Skin epidermis (tissue), 12 donors: ENCODE results near the gene BTBD1.
A peak's percentile ranks its signal among the peaks of the same experiment; 100 is the strongest.

Experiments used
- H3K27ac ChIP-seq, 21 experiments: fragments of 200-600 bp; sonication (generic) in 11 of 21; one replicate each; pipeline ENCODE4 v1.5.0; 2020; ENCODE audit warnings: mild to moderate bottlenecking in 3 of 21, inconsistent platforms in 2 of 21, moderate library complexity in 2 of 21
- H3K4me3 ChIP-seq, 7 experiments: fragments of 200-600 bp; sonication (generic) in 2 of 7; one replicate each; pipeline ENCODE4 v1.5.0; 2020; ENCODE audit warnings: inconsistent platforms in 2 of 7, mild to moderate bottlenecking in 2 of 7, moderate library complexity in 1 of 7

Gene BTBD1

DNA sequence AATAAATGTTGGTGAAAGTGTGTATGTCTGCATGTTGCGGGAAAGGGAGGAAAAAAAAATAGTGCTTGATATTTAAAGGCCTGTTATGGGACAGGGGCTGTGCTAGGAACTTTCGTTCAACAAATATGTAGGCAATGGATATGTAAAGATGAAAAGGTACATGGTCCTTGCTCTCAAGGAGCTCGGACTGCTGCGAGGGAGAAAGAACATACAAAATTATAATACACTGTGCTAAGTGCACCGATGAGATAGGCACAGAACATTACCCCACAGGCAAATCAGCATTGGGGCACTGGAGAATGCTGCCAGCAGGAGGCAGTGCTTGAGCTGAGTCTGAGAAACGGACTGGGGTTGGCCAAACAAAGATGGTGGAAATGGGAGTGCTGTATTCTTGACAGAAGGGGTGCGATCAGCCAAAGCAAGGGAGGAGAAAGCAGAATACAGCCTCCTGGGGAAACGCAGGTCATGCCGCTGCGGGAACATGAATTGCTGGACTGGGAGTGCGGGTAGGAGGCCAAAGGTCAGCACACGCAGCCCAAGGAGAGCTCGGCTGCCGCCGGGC lies 56.3 kb downstream of the BTBD1 start:
- peak overlapping the region; percentile 68 to 96 (median 89) for H3K27ac ChIP-seq
- peak overlapping the region; percentile 86 to 100 (median 98) for H3K4me3 ChIP-seq

DNA sequence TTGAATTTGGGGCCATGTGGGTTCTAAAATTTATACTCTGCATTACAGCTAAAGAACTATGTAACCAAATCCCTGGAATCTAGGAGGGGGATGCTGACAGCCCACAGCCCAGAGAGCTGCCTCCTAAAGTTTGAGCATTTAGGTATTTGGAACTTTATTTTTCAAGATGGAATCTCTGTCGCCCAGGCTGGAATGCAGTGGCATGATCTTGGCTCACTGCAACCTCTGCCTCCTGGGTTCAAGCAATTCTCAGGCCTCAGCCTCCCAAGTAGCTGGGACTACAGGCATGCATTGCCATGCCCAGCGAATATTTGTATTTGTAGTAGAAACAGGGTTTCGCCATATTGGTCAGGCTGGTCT lies 66.4 kb downstream of the BTBD1 start:
- peak overlapping the region in 1 of 7 experiments; percentile 34 for H3K4me3 ChIP-seq
- peak overlapping the region in 1 of 21 experiments; percentile 61 for H3K27ac ChIP-seq

DNA sequence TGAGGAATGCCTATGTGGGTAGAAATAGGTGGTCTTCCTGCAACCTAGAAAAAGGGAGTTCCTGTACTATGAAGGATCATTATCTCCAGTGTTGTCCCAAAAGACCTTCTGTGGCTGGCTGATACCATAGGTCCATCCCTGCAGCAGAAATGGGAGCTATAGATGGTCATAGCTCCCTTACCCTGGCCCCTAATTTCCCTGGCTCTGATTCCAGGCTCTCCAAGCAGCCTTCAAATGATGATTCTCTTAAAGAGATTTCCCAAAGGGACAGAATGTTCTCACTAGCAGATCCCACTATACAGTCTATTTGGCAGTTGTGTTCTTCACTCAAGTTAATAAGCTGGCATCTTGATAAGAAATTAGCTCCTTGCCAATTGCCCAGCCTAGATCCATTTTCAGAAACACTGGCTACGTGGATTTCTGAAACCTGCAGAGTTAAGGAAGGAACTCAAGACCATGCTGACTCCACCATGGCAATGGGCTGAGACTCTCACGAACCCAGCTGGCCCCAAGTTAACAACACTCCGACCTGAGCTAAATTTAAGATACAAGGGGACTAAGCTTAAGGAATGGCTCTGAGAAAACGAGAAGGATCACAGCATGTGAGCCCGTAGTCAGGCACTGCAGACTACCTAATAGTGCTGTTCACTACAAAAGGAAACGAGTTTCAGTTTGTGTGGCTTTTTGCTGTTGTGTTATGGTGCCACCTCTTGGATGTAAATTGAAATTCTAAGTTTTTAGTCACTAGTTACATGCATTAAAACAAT lies 67.0 kb downstream of the BTBD1 start:
- H3K27ac ChIP-seq = peak overlapping the region in 5 of 21 experiments; percentile 6 to 61 (median 22)
- H3K4me3 ChIP-seq = peak overlapping the region in 2 of 7 experiments; percentile 13 to 34

DNA sequence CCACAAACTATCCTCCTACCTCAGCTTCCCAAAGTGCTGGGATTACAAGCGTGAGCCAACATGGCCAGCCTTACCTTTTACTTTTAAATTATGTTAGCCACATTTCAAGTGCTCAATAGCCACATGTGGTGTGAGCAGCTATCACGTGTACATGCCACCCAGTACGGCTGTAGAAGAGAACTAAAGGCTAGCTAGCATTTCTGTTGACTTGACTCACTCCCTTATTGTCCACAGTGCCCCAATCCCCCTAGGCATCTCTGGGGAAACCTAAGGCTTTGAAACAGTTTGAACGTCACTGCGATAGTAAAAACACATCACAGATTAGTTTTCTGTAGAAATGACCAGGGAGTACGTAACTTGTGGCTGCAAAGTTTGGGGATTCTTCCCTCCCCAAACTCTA lies 67.6 kb downstream of the BTBD1 start:
- H3K4me3 ChIP-seq = no peak overlapping the region
- no peak overlapping the region for H3K27ac ChIP-seq

DNA sequence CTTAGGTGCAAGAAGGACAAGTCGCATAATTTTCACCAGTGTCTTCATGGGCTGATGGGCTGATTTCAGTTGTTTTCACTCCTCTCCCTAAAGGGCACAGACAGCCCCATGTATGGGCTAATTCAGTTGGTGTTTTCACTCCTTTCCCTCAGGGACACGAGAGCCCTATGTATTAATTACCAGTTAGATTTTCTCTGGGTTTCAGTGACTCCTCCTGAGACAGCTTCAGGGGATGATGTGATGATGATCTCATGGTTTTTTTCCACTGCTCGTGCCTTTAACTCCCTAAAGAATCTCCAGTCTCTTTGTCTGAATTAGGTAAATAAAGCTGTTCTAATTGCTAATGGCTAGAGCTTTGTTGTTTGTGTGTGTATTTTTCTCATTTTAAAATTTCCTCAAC lies 71.1 kb downstream of the BTBD1 start:
- Histone ChIP-seq H3K4me3 (no peak overlapping the region), H3K27ac (no peak overlapping the region)

DNA sequence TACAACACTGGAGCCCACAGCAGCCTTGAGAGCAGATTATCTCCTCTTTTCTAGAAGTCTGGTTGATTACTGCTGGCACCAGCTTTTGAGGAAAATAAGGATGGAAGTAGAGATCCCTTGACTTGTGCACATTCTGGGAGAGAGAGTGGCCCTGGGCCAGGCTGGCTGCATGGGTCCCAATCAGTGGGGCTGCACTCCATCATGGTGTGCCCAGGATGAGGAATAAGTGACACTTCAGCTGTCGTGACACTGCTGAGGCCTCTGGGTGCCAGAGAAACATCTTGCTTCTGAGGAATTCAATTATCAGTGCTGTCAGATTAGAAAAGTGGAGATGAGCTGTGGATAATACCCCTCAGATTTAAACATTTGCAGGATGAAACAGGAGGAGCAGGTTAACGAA lies 72.0 kb downstream of the BTBD1 start:
- no peak overlapping the region for H3K27ac ChIP-seq
- no peak overlapping the region for H3K4me3 ChIP-seq

DNA sequence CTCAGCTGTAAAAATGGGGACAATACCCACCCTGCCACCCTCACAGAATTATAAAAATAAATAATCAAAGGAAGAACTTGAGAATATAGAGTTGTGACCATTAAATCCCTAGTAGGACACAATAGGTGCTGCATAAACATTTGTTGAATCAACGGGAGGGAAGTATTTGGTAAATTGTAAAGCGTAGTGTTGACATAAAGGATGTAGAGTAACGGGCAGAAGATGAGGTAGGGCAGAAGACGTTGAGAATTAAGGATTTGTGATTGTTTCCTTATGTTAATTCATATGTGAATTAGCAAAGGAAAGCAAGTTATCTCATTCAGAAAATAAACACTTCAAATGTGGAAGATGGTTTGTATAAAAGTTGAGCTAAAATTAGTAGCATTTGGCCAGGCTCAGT lies 73.9 kb downstream of the BTBD1 start:
- Histone ChIP-seq H3K27ac (no peak overlapping the region), H3K4me3 (no peak overlapping the region)

DNA sequence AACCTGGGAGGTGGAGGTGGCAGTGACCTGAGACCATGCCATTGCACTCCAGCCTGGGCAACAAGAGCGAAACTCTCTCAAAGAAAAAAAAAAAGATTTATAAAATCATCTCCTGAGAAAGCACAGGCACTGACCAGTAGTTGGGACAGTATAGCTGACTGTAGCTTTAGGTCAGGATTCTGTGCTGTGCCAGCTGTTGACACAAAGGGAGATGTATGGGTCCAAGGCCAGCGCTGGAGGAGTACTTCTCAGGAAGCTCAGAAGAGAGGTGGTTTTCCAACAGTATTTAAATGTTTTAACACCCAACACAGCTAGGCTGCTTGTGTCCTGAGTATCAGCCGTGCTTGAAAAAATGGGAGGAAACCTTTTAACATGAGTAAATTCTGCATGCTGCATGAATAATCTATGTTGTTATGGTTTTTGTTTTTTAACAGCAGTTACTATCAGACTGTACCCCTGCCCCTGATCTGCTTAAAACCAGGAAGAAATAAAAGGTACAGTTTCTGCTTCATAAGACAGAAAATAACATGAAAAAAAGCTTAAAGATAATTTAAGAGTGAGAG lies 74.5 kb downstream of the BTBD1 start:
- H3K27ac ChIP-seq = no peak overlapping the region
- H3K4me3 ChIP-seq = no peak overlapping the region

DNA sequence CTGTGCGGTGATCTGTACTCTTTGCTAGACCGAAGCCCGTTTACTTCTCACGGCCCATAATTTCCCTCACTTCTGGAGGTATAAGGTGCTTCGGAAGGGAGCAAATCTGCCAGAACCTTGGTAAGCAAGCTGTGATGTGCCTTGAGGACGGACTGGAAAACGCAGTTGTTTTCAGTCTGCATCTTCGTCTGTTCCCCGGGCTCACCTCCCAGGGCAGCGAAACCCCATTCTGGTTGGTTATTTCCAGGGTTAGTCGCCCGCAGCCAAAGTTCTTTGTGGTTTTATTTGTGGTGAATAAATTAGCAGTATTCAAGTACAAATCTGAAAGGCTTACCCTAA lies 80.6 kb downstream of the BTBD1 start:
- Histone ChIP-seq H3K27ac (peak overlapping the region in 20 of 21 experiments; percentile 55 to 87 (median 81)), H3K4me3 (peak overlapping the region; percentile 52 to 90 (median 71))

DNA sequence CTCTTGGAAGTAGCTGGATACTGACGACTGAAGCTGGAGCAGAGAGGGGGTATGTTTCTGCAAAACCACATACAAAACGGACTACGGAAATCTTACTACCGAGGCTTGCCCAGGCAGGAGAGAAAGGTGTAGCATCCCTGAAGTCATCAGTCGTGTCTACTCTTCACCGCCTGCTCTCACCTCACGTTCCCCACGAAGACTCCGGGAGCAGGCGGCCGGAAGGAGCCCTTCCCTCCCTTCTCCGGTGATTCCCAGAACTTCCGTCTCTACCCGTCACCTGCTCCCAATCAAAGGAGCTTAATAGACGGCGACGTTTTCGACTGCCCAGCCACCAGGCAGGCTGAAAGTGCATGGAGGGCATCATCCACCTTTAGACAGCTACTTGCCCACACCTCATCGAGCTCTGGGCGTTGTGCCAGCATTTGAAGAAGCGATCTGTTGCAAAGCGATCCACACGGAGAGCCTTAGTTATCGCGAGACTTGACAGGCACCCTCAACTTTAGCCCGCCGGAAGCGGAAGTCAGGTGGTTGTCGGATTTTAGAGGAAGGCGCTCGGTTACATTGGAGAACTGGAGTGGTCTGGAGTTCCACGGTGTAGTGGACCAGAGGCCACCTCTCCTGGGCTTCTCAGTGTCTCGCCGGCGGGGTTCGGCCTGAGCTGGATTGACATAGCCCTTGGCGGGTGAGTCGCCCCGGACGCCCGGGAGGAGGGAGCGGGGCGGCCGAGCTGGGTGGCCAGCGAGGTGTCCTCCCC lies 81.2 kb downstream of the BTBD1 start, which contains the start of gene RAMAC:
Gene RAMAC (plus strand): TSS at position 523 of the 754 bp plus-strand sequence. CDS start 2,809 bp downstream, outside the sequence.
- Histone ChIP-seq H3K27ac (peak within 1 kb of the TSS in 20 of 21 experiments; percentile 55 to 87 (median 81)), H3K4me3 (peak within 1 kb of the TSS; percentile 52 to 90 (median 71))

DNA sequence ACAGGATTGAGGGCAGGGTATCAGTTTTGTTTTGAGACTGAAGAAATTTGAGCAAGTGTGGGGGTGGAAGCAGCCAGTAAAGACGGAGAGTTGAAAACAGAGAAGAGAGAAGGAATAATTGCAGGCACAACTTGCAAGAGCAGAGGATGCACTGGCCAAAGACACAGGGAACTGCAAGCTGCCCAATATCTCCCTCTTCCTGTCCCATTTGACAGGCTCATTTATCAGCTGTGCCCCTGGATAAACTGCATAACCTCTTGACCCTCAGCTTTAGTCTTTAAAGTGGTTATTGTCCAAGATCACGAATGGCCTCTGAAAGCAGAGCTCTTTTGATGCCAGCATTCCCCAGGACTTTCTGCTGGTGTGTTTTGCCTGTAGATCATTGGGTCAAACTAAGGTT lies 86.1 kb downstream of the BTBD1 start:
- Histone ChIP-seq H3K27ac (no peak overlapping the region), H3K4me3 (no peak overlapping the region)

DNA sequence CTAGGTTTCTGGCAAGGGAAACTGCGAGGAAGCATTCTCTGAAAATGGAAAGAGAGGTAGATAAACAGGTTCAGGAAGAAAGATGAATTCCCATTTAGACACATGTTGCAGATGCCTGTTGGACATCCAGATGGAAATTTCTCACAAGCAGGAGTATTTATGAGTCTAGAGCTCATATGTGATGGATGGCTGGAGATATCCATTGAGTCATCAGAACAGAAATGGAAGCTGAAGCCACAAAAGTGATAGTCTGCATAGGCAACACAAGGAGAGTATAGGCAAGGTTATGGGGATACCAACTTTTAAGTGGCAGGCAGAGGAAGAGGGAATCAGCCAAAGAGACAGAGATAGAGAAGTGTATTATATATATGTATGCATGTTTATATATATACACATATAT lies 87.3 kb downstream of the BTBD1 start:
- no peak overlapping the region for H3K4me3 ChIP-seq
- no peak overlapping the region for H3K27ac ChIP-seq

DNA sequence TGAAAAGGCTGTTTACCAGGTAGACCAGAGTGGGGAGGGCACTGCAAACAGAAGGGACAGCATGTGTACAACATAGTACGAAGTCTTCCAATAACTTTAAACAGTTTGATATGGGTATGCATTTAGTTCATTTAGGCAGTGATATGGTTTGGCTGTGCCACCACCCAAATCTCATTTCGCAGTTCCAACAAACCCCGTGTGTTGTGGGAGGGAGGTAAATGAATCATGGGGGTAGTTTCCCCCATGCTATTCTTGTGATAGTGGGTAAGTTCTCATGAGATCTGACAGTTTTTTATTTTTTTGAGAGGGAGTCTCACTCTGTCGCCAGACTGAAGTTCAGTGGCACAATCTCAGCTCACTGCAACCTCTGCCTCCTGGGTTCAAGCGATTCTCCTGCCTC lies 88.6 kb downstream of the BTBD1 start:
- Histone ChIP-seq H3K27ac (no peak overlapping the region), H3K4me3 (no peak overlapping the region)

DNA sequence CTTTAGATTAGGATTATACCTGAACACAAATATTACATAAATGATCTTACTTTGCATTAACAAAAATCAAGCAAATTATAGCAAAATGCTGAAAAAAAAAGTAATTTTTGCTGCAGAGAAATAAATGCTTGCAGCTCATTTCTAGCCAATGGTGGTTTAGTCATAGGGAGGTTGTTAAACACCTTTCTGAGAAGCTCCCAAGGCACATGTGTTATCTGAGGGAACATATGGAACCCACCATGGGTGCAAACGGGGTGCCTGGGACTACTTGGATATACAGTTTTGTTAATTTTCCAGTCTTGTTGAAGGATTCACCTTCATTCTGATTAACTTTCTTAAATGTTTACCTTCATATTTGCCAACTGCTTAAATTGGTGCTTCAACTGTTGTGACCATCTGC lies 90.0 kb downstream of the BTBD1 start:
- Histone ChIP-seq H3K27ac (no peak overlapping the region), H3K4me3 (no peak overlapping the region)

DNA sequence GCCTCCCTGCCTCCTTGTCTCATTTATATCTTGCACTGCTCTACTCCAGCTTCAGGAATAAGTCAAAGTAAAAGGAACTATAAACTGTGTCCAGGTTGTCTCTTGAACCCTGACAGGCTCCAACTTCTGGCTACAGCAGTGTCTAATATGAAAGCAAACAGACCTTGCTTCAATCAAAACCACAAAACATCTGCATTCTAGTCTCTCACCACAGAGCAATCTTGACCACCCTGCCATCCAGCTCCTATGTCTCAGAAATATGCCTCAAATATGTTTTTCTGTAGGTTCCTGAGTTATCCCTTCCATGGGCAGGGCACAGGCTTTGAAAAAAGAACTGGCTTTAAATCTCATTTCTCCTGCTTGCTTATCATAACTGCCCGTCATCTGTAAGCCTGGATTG lies 94.1 kb downstream of the BTBD1 start:
- Histone ChIP-seq H3K27ac (no peak overlapping the region), H3K4me3 (no peak overlapping the region)

DNA sequence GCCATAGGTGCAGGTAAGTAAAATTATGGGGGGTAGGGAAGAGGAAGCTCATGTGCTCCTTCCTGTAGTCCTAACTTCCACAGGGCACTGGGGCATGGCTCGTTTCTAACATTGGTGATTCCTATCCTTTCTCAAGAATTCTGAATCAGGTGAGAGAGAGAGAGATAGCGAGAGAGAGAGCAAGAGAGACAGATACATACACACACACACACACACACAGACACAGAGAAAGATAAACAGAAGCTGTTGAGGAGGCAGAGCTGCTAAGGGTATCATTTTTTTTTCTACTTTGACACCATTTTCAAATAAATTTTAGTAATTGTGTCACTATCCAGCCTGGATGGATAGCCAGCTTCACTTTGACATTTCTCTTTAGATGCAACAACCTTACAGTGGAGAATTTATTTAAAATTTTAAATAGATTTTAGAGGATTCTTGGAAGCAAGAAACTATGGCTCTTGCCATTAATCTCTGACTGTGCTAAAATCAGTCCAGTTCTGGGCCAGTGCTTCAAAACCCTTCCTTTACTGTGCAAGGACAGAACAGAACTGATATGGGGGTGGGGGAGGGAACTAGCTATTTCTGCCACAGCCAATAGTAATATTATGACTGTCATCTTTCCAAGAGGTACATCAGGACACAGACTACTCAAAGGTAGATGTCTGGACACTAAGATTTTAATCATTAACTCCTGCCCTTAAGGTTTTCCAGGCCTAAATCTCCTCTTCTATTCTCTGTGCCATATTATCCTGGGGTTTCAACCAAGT lies 95.7 kb downstream of the BTBD1 start:
- Histone ChIP-seq H3K4me3 (no peak overlapping the region), H3K27ac (no peak overlapping the region)

DNA sequence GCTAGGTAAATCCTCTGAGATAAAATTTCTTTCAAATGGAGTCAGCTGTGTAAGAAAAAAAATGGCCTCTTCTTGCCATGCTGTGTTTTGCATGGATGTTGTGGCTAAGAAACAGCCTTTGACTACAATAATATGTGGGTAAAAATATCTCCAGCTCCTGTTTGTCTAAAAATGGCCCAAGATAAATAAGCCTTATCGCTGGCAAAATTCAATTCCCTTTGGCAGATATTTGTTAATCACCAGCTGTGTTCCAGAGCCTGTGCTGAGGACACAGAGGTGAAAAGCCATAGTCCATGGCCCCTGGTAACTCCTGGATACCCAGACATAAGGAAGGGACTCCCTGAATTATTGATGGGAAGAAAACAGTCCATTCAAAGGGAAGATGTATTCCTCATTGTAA lies 96.4 kb downstream of the BTBD1 start:
- no peak overlapping the region for H3K4me3 ChIP-seq
- no peak overlapping the region for H3K27ac ChIP-seq

DNA sequence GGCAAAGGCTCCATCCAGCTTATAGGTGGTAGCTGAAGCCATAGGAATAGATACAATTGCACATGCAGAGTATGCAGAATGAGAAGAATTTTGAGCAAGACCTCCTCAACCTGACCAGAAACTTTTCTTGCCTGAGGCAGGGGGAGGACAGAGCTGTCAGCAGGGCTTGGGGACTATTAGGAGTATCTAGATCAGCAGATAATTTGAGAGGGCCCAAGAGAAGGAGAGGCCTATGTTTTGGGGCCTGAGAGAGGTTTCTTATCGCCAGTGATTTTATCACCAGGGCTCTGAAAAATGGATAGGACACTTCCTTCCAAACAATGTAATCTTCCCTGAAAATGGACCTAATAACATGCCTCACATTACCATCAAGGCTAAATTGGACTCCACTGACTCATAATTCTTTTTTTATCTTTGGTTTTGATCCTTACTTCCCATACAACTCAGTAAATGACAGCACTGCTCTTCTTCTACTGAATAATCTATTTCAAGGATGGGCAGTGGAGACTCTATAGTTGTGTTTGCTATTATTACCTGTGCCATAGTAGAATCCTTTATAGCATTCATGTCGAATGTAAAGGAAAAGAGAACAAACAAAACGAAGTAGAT lies 96.9 kb downstream of the BTBD1 start:
- H3K4me3 ChIP-seq = no peak overlapping the region
- no peak overlapping the region for H3K27ac ChIP-seq

DNA sequence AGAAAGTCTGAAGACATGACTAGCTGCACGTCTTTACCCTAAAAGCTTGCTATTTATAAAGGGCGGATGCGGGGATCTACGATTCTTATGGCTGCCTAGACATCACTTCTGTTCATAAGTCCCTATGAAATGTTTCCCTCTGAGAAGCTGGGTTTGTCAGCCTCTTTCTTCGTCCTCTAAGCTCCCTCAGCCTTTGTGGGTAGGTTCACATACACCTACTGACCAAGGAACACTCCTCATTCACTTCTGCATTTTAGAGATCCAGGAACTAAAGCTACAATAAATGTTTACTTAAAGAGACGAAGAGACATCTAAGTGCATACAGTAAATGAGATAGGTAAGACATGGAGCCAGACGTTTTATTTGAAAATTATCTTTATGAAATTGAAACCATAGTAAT lies 97.7 kb downstream of the BTBD1 start:
- no peak overlapping the region for H3K27ac ChIP-seq
- H3K4me3 ChIP-seq = no peak overlapping the region

DNA sequence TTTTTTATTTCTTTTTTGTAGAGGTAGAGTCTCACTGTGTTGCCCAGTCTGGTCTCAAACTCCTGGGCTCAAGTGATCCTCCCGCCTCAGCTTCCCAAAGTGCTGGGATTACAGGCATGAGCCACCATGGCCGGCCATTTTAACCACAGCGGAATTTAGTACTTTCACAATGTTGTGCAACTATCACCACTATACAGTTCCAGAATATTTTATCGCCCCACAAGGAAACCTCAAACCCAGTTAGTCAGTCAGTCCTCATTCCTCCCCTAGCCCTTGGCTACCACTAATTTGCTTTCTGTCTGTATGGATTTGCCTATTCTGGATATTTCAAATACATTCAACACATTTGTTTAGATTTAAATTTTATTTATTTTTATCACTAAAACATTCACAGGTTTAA lies 99.0 kb downstream of the BTBD1 start:
- Histone ChIP-seq H3K4me3 (no peak overlapping the region), H3K27ac (no peak overlapping the region)
